Superior temporal gyrus (tissue), 1 donor: ENCODE results near the gene GRIN1.

Experiments used
- DNase-seq: peaks from one replicate; pipeline ENCODE4 v3.0.0-alpha.2; 2016; ENCODE audit errors: extremely low spot score

Gene GRIN1

GRCh38 chr9:137193771-137194170 is 54.8 kb downstream of the GRIN1 start:
- no peak for DNase-seq

- peak; percentile 88 for DNase-seq
Observed at GRCh38 chr9:137194388-137194787, 55.4 kb downstream of the GRIN1 start.

GRCh38 chr9:137194909-137195308 is 56.0 kb downstream of the GRIN1 start:
- DNase-seq, result no peak

- no peak for DNase-seq
Observed at GRCh38 chr9:137195525-137196220, 56.7 kb downstream of the GRIN1 start.

GRCh38 chr9:137198051-137198901 is 59.3 kb downstream of the GRIN1 start:
- peak; percentile 23 for DNase-seq

- no peak for DNase-seq
Observed at GRCh38 chr9:137198902-137199283, 59.9 kb downstream of the GRIN1 start.

- no peak for DNase-seq
Observed at GRCh38 chr9:137199411-137200121, 60.6 kb downstream of the GRIN1 start.

- peak; percentile 99 for DNase-seq
Observed at GRCh38 chr9:137200311-137201204, 61.6 kb downstream of the GRIN1 start, which contains the start of gene TPRN. Gene TPRN (minus strand): TSS chr9:137200741. CDS start chr9:137200711, 30 bp downstream.

GRCh38 chr9:137201205-137201868 is 62.4 kb downstream of the GRIN1 start:
- DNase-seq, result no peak

GRCh38 chr9:137202966-137203365 is 64.0 kb downstream of the GRIN1 start:
- DNase-seq, result no peak

- DNase-seq, result no peak
Observed at GRCh38 chr9:137204731-137205125, 65.8 kb downstream of the GRIN1 start.

GRCh38 chr9:137205126-137206069 is 66.4 kb downstream of the GRIN1 start, which contains the start of the genes NDOR1 and TMEM203:
Gene NDOR1 (plus strand): TSS chr9:137205700. CDS start chr9:137205778, 78 bp downstream.
Gene TMEM203 (minus strand): TSS chr9:137205648. CDS start chr9:137205414, 234 bp downstream.
- DNase-seq, result peak; percentile 93

- DNase-seq, result no peak
Observed at GRCh38 chr9:137206602-137207001, 67.6 kb downstream of the GRIN1 start.

GRCh38 chr9:137211532-137211931 is 72.6 kb downstream of the GRIN1 start:
- no peak for DNase-seq

- no peak for DNase-seq
Observed at GRCh38 chr9:137212520-137212919, 73.6 kb downstream of the GRIN1 start.

GRCh38 chr9:137213160-137214060 is 74.5 kb downstream of the GRIN1 start:
- DNase-seq, result no peak

GRCh38 chr9:137214620-137215019 is 75.7 kb downstream of the GRIN1 start:
- no peak for DNase-seq
